K562 (cell line): ENCODE results near the gene IL27RA. TPM values are rescaled to one million over a fixed set of nuclear protein-coding genes. Genes with fewer than 3 reads are reported as not detected.
A peak's percentile ranks its signal among the peaks of the same experiment; 100 is the strongest.

Experiments
- BCL6 ChIP-seq: fragments of 250-450 bp; sonication (Bioruptor Pico); IDR thresholded peaks from 2 replicates; pipeline ENCODE4 v1.4.0; 2020
- COPS2 ChIP-seq: fragments of 450-650 bp; conservative IDR thresholded peaks from 2 replicates; pipeline ENCODE4 v1.6.1; 2016; ENCODE audit warnings: mild to moderate bottlenecking, moderate library complexity
- E2F3 ChIP-seq: fragments of 250-450 bp; sonication (Bioruptor Pico); IDR thresholded peaks from 2 replicates; pipeline ENCODE4 v1.4.0; 2020; ENCODE audit warnings: mild to moderate bottlenecking
- E2F8 ChIP-seq: fragments of 450-650 bp; IDR thresholded peaks from 2 replicates; pipeline ENCODE4 v1.7.1; 2018; ENCODE audit warnings: mild to moderate bottlenecking, low read depth; ENCODE audit not compliant: partially characterized antibody
- ESRRB ChIP-seq: fragments of 250-450 bp; sonication (Bioruptor Pico); IDR thresholded peaks from 2 replicates; pipeline ENCODE4 v1.5.0; 2020; ENCODE audit warnings: mild to moderate bottlenecking, moderate library complexity, borderline replicate concordance
- FIP1L1 ChIP-seq: fragments of 200-400 bp; formaldehyde crosslinking; IDR thresholded peaks from 2 replicates; pipeline ENCODE4 v1.6.1; 2018; ENCODE audit warnings: mild to moderate bottlenecking, low read depth, low read length; ENCODE audit not compliant: poor library complexity, severe bottlenecking
- MYNN ChIP-seq, 2 experiments: sonication (generic); formaldehyde crosslinking in 1 of 2; IDR thresholded peaks; 2 replicates each; pipeline versions ENCODE4 v1.5.0 to v1.6.1; 2016 to 2020; ENCODE audit warnings: antibody characterized with exemption in 1 of 2, missing genetic modification reagents in 1 of 2
- NR0B1 ChIP-seq: fragments of 450-650 bp; IDR thresholded peaks from one replicate; pipeline ENCODE4 v1.6.1; 2018; ENCODE audit warnings: mild to moderate bottlenecking, moderate library complexity; ENCODE audit not compliant: partially characterized antibody
- RBM17 ChIP-seq: fragments of 200-400 bp; formaldehyde crosslinking; IDR thresholded peaks from 2 replicates; pipeline ENCODE4 v1.6.1; 2017; ENCODE audit warnings: low read depth, mild to moderate bottlenecking, low read length, borderline replicate concordance
- SNRNP70 ChIP-seq: fragments of 200-400 bp; formaldehyde crosslinking; optimal IDR thresholded peaks from 2 replicates; pipeline ENCODE3; 2017; ENCODE audit warnings: low read depth, low read length
- ZNF354B ChIP-seq: fragments of 250-450 bp; sonication (Bioruptor Pico); IDR thresholded peaks from 2 replicates; pipeline ENCODE4 v1.4.0; 2020
- polyA plus RNA-seq, 8 experiments: library from polyadenylated mRNA; depleted of rRNA in 4 of 8; stranded (reverse) in 5 of 8; unstranded in 3 of 8; fragments of >200 nt; fragmentation: Nextera tagmentation in 2 of 8; fragmentation: Illumina TruSeq in 1 of 8; extraction: Ambion mirVana in 2 of 8; extraction: Trizol in 1 of 8; gene quantifications; 2 replicates each; pipeline versions ENCODE4 v1.2.1 to v1.2.3, GENCODE V29; 2011 to 2014; ENCODE audit warnings: inconsistent platforms in 1 of 8, missing spikeins in 1 of 8
- total RNA-seq, 7 experiments: library from RNA; depleted of rRNA in 6 of 7; stranded (reverse); fragments of >200 nt in 6 of 7; fragmentation: Illumina TruSeq in 2 of 7; extraction: Trizol in 2 of 7; gene quantifications; 2 replicates each; pipeline versions ENCODE4 v1.2.1 to v1.2.3, GENCODE V29; 2011 to 2021; ENCODE audit warnings: low replicate concordance in 1 of 7
- TF ChIP-seq, protein P1 (sequence below): fragments of 250-450 bp; sonication (Bioruptor Pico); IDR thresholded peaks from 2 replicates; pipeline ENCODE4 v1.5.0; 2020; ENCODE audit warnings: mild to moderate bottlenecking, borderline replicate concordance
- TF ChIP-seq, protein P2 (sequence below): fragments of 450-650 bp; formaldehyde crosslinking; IDR thresholded peaks from 2 replicates; pipeline ENCODE4 v1.4.0; 2020; ENCODE audit warnings: mild to moderate bottlenecking, moderate library complexity
- TF ChIP-seq, protein P3 (sequence below): fragments of 250-450 bp; sonication (Bioruptor Pico); IDR thresholded peaks from 2 replicates; pipeline ENCODE4 v1.4.0; 2020; ENCODE audit warnings: mild to moderate bottlenecking, moderate library complexity, borderline replicate concordance
- TF ChIP-seq, protein P4 (sequence below): fragments of 200-800 bp; sonication (Bioruptor generic); IDR thresholded peaks from 2 replicates; pipeline ENCODE4 v1.6.1; 2017; ENCODE audit warnings: missing genetic modification characterization, missing compliant biosample characterization

Gene IL27RA
- total and polyA plus RNA-seq, 9 of the 15 experiments (the other 6 are each of a cell fraction or from before 2014, with no cell fraction given): 1.9 to 15.9 (median 12.0) TPM

GRCh38 chr19:14085309-14085995 lies 53.9 kb downstream of the IL27RA start, which contains the start of gene C19orf67 (continued):
- no peak for TF ChIP-seq E2F8
- no peak for TF ChIP-seq ZNF354B (CRISPR knock-in tag)
- TF ChIP-seq FIP1L1: peak; percentile 54
- TF ChIP-seq SNRNP70: no peak
- TF ChIP-seq NR0B1: no peak
- no peak for TF ChIP-seq ESRRB (CRISPR knock-in tag)
- TF ChIP-seq, protein P1, sequence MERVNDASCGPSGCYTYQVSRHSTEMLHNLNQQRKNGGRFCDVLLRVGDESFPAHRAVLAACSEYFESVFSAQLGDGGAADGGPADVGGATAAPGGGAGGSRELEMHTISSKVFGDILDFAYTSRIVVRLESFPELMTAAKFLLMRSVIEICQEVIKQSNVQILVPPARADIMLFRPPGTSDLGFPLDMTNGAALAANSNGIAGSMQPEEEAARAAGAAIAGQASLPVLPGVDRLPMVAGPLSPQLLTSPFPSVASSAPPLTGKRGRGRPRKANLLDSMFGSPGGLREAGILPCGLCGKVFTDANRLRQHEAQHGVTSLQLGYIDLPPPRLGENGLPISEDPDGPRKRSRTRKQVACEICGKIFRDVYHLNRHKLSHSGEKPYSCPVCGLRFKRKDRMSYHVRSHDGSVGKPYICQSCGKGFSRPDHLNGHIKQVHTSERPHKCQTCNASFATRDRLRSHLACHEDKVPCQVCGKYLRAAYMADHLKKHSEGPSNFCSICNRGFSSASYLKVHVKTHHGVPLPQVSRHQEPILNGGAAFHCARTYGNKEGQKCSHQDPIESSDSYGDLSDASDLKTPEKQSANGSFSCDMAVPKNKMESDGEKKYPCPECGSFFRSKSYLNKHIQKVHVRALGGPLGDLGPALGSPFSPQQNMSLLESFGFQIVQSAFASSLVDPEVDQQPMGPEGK: no peak
- TF ChIP-seq MYNN (IDR thresholded peaks at IDR 0.05): no peak
- no peak for TF ChIP-seq MYNN (CRISPR knock-in tag; IDR thresholded peaks at IDR 0.05)
- no peak for TF ChIP-seq COPS2
- TF ChIP-seq BCL6 (CRISPR knock-in tag): no peak
- TF ChIP-seq, protein P2, sequence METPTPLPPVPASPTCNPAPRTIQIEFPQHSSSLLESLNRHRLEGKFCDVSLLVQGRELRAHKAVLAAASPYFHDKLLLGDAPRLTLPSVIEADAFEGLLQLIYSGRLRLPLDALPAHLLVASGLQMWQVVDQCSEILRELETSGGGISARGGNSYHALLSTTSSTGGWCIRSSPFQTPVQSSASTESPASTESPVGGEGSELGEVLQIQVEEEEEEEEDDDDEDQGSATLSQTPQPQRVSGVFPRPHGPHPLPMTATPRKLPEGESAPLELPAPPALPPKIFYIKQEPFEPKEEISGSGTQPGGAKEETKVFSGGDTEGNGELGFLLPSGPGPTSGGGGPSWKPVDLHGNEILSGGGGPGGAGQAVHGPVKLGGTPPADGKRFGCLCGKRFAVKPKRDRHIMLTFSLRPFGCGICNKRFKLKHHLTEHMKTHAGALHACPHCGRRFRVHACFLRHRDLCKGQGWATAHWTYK (CRISPR knock-in tag): no peak
- TF ChIP-seq E2F3 (CRISPR knock-in tag): no peak
- TF ChIP-seq RBM17: no peak
- TF ChIP-seq, protein P3, sequence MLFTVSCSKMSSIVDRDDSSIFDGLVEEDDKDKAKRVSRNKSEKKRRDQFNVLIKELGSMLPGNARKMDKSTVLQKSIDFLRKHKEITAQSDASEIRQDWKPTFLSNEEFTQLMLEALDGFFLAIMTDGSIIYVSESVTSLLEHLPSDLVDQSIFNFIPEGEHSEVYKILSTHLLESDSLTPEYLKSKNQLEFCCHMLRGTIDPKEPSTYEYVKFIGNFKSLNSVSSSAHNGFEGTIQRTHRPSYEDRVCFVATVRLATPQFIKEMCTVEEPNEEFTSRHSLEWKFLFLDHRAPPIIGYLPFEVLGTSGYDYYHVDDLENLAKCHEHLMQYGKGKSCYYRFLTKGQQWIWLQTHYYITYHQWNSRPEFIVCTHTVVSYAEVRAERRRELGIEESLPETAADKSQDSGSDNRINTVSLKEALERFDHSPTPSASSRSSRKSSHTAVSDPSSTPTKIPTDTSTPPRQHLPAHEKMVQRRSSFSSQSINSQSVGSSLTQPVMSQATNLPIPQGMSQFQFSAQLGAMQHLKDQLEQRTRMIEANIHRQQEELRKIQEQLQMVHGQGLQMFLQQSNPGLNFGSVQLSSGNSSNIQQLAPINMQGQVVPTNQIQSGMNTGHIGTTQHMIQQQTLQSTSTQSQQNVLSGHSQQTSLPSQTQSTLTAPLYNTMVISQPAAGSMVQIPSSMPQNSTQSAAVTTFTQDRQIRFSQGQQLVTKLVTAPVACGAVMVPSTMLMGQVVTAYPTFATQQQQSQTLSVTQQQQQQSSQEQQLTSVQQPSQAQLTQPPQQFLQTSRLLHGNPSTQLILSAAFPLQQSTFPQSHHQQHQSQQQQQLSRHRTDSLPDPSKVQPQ (CRISPR knock-in tag): no peak
- TF ChIP-seq, protein P4, sequence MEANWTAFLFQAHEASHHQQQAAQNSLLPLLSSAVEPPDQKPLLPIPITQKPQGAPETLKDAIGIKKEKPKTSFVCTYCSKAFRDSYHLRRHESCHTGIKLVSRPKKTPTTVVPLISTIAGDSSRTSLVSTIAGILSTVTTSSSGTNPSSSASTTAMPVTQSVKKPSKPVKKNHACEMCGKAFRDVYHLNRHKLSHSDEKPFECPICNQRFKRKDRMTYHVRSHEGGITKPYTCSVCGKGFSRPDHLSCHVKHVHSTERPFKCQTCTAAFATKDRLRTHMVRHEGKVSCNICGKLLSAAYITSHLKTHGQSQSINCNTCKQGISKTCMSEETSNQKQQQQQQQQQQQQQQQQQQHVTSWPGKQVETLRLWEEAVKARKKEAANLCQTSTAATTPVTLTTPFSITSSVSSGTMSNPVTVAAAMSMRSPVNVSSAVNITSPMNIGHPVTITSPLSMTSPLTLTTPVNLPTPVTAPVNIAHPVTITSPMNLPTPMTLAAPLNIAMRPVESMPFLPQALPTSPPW (CRISPR knock-in tag): peak; percentile 33
